ENCODE data around the gene BARD1.
"Not testable (repeated sequence)": the region's sequence is repeated elsewhere in the genome, so short reads cannot be mapped to it uniquely, and the experiment has no call there.

BARD1 gene

GRCh38 chr2:214753455-214753854 is 56.0 kb downstream of the BARD1 start:
- no peak for DNase-seq

DNA sequence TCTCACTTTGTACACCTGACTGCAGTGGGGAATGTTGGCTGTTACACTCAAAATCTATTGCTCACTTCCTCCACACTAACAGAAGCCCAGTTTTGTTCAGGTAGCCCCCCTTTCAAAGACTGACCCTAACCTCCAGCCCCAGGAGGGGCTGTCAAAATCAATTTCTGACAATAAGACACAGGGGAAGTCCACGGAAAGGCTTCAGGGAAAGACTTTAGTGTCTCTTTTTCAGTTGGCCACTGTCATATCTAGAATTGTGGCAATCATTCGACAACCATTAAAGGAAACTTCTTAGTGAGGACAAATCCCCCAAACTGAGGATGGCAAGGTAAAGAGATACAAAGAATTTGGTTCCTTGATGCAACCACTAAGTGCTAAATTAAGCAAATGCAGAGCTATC is 59.0 kb downstream of the BARD1 start:
- DNase-seq, result no peak

GRCh38 chr2:214747992-214748391 is 61.5 kb downstream of the BARD1 start:
- DNase-seq, result no peak

GRCh38 chr2:214742119-214742518 is 67.4 kb downstream of the BARD1 start:
- DNase-seq, result no peak

DNA sequence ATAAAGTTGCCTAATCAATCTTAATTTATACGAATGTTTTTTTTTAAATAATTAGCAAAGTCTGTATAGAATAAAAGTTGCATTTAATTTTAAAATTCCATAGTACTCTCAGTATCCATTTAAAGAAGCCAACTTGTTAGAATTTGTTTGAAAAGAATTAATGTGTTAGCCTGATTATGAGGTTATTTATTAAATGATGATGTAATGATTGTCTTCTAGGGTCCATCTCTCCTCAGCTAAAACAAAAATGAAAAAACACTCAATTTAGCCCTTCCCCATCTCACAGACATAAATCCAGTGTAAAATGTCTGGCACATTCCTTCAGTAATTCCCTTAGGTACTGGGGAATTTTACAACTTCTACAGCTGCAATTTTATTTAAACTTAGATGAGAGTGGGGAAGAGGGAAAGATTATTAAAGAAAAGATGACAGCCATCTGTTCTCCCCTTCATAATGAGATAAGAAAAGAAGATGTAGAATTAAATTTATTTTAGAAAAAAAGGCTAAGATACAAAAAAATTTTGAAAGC is 68.6 kb downstream of the BARD1 start:
- no peak for DNase-seq

GRCh38 chr2:214737188-214737587 is 72.3 kb downstream of the BARD1 start:
- DNase-seq, result no peak

DNA sequence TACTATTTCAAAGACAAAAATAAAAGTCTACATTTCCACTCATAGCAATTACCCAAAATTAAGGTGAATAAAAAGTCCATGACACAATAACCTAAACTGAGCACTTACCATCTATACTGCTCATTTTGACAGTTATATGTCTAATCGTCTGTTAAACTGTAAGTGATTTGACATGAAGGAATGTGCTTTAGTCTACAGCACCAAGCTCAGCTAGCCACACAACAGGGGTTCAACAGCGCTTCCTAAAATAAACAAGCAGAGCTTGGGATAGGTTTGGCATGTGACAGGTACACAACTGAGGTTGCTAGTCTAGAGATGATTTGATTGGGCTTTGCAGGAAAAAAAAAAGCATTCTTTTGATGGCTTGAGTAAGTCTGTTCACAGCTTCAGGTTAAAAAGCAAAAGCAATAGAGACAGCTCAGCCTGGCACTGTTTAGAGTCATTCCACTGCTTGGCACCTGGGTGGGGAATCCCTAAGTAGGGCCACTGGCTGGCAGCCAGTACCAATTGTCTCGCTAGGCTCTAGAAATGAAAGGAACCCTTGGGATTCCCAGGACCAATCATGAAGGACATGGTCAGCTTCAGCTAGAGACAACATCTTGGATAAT is 78.6 kb downstream of the BARD1 start:
- no peak for DNase-seq

DNA sequence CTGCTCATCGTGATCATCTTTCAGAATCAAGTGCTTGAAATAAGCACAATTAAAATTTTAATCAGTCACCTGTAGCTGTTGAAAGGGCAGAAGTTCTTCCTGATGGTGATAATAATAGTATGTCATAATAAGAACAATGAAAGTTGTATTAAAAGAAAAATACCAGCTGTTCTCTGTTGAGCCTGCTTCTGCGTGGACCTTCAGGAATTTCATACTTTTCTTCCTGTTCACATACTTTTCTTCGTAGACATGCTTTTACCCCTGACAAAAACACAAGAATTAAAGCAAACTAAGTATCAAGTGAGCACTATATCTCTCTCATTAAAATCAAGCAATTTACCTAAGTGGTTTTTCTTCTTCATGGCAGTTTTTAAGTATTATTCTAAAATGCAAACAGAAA is 79.2 kb downstream of the BARD1 start:
- DNase-seq, result no peak

GRCh38 chr2:214724741-214725140 is 84.7 kb downstream of the BARD1 start:
- DNase-seq, result no peak

DNA sequence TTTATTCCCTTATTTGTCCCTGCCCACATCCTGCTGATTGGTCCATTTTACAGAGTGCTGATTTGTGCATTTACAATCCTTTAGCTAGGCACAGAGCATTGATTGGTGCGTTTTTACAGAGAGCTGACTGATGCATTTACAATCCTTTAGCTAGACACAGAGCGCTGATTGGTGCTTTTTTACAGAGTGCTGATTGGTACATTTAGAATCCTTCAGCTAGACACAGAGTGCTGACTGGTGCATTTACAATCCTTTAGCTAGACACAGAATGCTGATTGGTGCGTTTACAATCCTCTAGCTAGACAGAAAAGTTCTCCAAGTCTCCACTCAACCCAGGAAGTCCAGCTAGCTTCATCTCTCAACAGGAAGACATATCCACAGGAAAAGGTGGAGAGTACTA is 91.6 kb downstream of the BARD1 start:
- DNase-seq, result not testable (repeated sequence)

DNA sequence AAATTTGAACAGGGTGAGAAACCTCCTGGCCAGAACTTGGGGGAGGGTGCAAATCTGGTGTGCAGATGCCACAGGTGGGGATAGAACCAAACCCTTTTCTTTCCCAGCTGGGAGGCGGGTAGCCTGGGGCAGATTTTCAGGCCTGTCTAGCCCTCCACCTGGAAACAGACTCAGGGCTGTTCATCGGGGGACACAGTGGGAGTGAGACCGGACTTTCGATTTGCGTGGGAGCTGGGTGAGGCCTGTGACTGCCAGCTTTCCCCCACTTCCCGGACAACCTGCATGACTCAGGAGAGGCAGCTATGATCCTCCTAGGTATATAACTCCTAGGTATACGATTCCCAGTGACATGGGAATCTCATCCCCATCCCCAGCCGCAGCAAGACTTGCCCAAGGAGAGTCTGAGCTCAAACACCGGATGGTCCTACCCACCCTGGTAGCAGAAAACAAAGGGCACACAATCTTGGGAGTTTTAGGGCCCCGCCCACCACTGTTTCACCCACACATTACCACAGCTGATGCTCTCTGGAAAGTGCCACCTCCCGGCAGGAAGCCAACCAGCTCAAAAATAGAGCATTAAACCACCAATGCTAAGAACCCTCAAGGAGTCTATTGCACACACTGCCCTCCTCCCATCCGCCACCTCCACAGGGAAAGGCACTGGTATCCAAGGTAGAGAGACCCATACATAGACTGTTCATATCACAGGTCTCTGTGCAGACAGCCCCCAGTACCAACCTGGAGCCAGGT is 92.5 kb downstream of the BARD1 start:
- no peak for DNase-seq

DNA sequence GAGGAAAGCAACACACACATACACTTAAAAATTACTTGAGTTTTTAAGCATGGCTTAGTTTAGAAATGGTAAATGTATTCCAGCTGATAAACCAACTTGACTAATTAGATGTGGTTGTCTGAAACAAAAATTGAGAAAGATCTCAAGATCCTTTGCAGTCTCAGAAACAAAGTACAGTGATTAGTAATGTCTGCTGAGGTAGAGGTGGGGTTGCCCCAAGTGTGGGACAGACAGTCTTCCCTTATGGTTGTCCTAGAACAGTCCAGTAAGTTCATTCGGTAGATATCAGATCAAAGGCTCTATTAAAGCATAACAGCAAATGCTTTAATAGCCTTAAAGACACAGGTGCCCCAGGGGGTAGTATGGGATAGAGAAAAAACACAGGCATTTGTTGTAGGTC is 94.5 kb downstream of the BARD1 start:
- DNase-seq, result no peak

- no peak for DNase-seq
Observed at GRCh38 chr2:214713080-214713830, 96.2 kb downstream of the BARD1 start.

DNA sequence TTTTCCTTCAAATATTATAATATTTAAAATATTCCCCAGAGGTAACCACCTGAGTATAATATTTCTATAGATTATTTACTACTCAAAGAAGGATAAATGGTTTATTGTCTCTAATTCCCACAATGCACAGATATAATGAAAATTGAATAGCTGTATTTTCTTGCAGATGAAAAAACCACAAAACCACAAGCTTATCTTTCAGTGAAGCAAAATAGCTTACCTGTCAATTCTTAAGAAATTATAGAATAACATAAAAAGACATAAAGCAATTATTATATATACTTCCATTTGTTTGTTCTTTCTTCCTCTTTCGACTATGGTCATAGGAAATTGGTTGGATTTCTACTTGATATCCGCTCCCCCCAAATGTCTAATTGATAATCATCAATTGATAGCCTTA is 98.8 kb downstream of the BARD1 start:
- DNase-seq, result no peak

- no peak for DNase-seq
Observed at GRCh38 chr2:214706986-214707385, 102.5 kb downstream of the BARD1 start.

- no peak for DNase-seq
Observed at GRCh38 chr2:214699236-214699635, 110.2 kb downstream of the BARD1 start.

- no peak for DNase-seq
Observed at GRCh38 chr2:214696681-214697080, 112.8 kb downstream of the BARD1 start.

- DNase-seq, result no peak
Observed at GRCh38 chr2:214695789-214696188, 113.7 kb downstream of the BARD1 start.

DNA sequence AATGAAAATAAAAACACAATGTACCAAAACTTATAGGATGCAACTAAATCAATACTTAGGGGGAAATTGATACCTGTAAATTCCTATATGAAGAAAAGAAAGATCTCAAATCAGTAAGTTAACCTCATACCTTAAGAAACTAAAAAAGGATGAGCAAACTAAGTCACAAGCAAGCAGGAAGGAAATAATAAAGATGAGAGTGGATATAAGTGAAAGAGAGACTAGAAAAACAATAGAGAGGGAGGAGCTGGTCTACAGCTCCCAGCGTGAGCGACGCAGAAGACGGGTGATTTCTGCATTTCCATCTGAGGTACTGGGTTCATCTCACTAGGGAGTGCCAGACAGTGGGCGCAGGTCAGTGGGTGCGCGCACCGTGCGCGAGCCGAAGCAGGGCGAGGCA is 125.9 kb downstream of the BARD1 start:
- DNase-seq, result not testable (repeated sequence)

DNA sequence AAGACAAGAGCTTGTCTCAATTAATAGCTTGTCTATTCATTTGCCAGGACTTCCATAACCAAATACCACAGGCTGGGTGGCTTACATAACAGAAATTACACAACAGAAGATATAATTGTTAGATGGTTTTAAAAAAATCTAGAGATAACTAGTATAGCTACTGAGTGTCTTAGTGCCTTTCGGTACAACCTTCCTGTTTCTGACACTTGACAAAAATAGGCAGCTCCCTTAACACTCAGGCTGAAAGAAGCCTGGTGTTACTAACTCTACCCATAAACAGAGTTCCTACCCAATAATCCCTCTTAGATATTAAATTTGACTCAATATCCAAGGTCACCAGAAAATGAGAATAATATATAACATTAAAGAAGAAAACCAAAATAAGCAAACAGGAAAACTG is 129.7 kb downstream of the BARD1 start:
- no peak for DNase-seq

- DNase-seq, result no peak
Observed at GRCh38 chr2:214676421-214677089, 132.9 kb downstream of the BARD1 start.

Data from suppressor macrophage treated with lipopolysaccharide for 4 hours (primary cell).